ENCODE results near the gene FAM193A.

GRCh38 chr4:2534904-2535375 lies 1.5 kb upstream of the FAM193A start:
- TF ChIP-seq CTCF (IDR thresholded peaks at IDR 0.05) (no peak), POLR2A (IDR thresholded peaks at IDR 0.05) (no peak)
